ENCODE measurements around the gene ROR1. TPM values are rescaled to one million over a fixed set of nuclear protein-coding genes. Genes with fewer than 3 reads are reported as not detected.

Gene ROR1
- total RNA-seq (28.0 and 47.8 TPM in 2 replicates), polyA plus RNA-seq (27.6 and 28.0 TPM in 2 replicates)

GRCh38 chr1:63773815-63774616 lies at the start of gene ROR1:
Gene ROR1, plus strand, starts transcription at chr1:63774017.
- no peaks in the 10 kb centered on the region for H3K9me3 ChIP-seq (ENCODE audit: low read depth)
- no peaks in the 10 kb centered on the region for H3K36me3 ChIP-seq
- peak within 1 kb of the TSS; percentile 93 for H3K27ac ChIP-seq
- TF ChIP-seq CTCF (IDR thresholded peaks at IDR 0.05; ENCODE audit: low read depth, low read length), result peak; percentile 73
- no peaks in the 10 kb centered on the region for H3K27me3 ChIP-seq
- DNase-seq (ENCODE audit: low read depth in 1 of 2, low spot score in 1 of 2), result peak; percentile 87 to 94
- H3K4me1 ChIP-seq (ENCODE audit: low read depth), result peaks cover 29% of the 10 kb centered on the region
- H3K4me3 ChIP-seq, result peak within 1 kb of the TSS; percentile 99

GRCh38 chr1:63724375-63724899 lies 49.4 kb upstream of the ROR1 start:
- Histone ChIP-seq H3K9me3 (ENCODE audit: low read depth) (no peaks in the 10 kb centered on the region), H3K27me3 (no peaks in the 10 kb centered on the region), H3K4me3 (no peak overlapping the region), H3K36me3 (no peaks in the 10 kb centered on the region), H3K27ac (no peak overlapping the region), H3K4me1 (ENCODE audit: low read depth) (peaks cover 4% of the 10 kb centered on the region)
- no peak for TF ChIP-seq CTCF (IDR thresholded peaks at IDR 0.05; ENCODE audit: low read depth, low read length)
- no peak for DNase-seq (ENCODE audit: low read depth in 1 of 2, low spot score in 1 of 2)

- TF ChIP-seq CTCF (IDR thresholded peaks at IDR 0.05; ENCODE audit: low read depth, low read length), result no peak
- H3K27me3 ChIP-seq, result no peaks in the 10 kb centered on the region
- no peak overlapping the region for H3K4me3 ChIP-seq
- H3K36me3 ChIP-seq, result no peaks in the 10 kb centered on the region
- no peak for DNase-seq (ENCODE audit: low read depth in 1 of 2, low spot score in 1 of 2)
- H3K9me3 ChIP-seq (ENCODE audit: low read depth), result no peaks in the 10 kb centered on the region
- H3K4me1 ChIP-seq (ENCODE audit: low read depth), result peaks cover 11% of the 10 kb centered on the region
- H3K27ac ChIP-seq, result no peak overlapping the region
Observed at GRCh38 chr1:63728611-63729226, 45.1 kb upstream of the ROR1 start.

GRCh38 chr1:63729227-63729620 lies 44.6 kb upstream of the ROR1 start:
- Histone ChIP-seq H3K4me1 (ENCODE audit: low read depth) (peaks cover 11% of the 10 kb centered on the region), H3K36me3 (no peaks in the 10 kb centered on the region), H3K4me3 (no peak overlapping the region), H3K27ac (no peak overlapping the region), H3K9me3 (ENCODE audit: low read depth) (no peaks in the 10 kb centered on the region), H3K27me3 (no peaks in the 10 kb centered on the region)
- peak in 1 of 2 donors; percentile 61 for DNase-seq (ENCODE audit: low read depth in 1 of 2, low spot score in 1 of 2)
- TF ChIP-seq CTCF (IDR thresholded peaks at IDR 0.05; ENCODE audit: low read depth, low read length), result no peak

GRCh38 chr1:63730211-63730610 lies 43.6 kb upstream of the ROR1 start:
- Histone ChIP-seq H3K4me3 (no peak overlapping the region), H3K9me3 (ENCODE audit: low read depth) (no peaks in the 10 kb centered on the region), H3K4me1 (ENCODE audit: low read depth) (peaks cover 11% of the 10 kb centered on the region), H3K27ac (peak overlapping the region; percentile 65), H3K36me3 (no peaks in the 10 kb centered on the region), H3K27me3 (no peaks in the 10 kb centered on the region)
- TF ChIP-seq CTCF (IDR thresholded peaks at IDR 0.05; ENCODE audit: low read depth, low read length), result no peak
- peak in 1 of 2 donors; percentile 36 for DNase-seq (ENCODE audit: low read depth in 1 of 2, low spot score in 1 of 2)
